Measurements from ENCODE around the gene CSF2RB.

DNA sequence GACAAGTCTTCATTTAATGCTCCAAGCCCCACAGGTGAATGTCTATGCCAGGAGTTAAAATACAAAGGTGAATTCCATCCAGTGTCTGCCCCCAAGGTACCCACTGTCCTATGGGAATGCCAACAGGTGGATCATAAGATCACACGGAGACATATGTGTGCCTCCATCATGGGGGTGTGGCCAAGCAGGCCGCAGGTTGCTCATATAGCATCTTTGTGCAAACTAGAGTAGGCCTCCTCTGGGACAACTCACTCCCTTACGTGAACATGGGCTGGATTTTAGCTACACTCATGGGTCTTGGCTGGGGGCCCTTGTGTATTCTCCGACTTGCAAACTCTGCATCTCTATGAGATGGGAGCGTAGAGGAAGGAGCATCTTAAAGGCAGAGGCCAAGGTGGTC is 45.7 kb upstream of the CSF2RB start:
- TF ChIP-seq POLR2A (IDR thresholded peaks at IDR 0.05; ENCODE audit: low read depth, low read length) = no peak
- no peak for TF ChIP-seq POLR2AphosphoS5 (IDR thresholded peaks at IDR 0.05; ENCODE audit: low read depth, low read length)
- no peak for TF ChIP-seq TAF1 (IDR thresholded peaks at IDR 0.05; ENCODE audit: borderline replicate concordance, low read depth, low read length)

Measured in GM12892 (cell line).